Measurements from ENCODE around the gene KCNH2.

KCNH2 gene

GRCh38 chr7:151016942-151017341, 38.8 kb upstream of the KCNH2 start:
- DNase-seq (ENCODE audit: extremely low read depth, insufficient read length) = no peak
- Histone ChIP-seq H3K36me3 (ENCODE audit: control insufficient read depth, insufficient read depth, low read length) (no peaks in the 10 kb centered on the region), H3K27me3 (replicated peaks; ENCODE audit: control insufficient read depth, insufficient read depth, low read length) (peaks cover 2% of the 10 kb centered on the region; the same call in 1 of the 2 replicates), H3K4me3 (replicated peaks; ENCODE audit: low read depth, low read length) (no peak overlapping the region)
- TF ChIP-seq CTCF (IDR thresholded peaks at IDR 0.05; ENCODE audit: insufficient read depth, low read length, poor library complexity, severe bottlenecking) = no peak

- H3K36me3 ChIP-seq (ENCODE audit: control insufficient read depth, insufficient read depth, low read length) = no peaks in the 10 kb centered on the region
- no peak overlapping the region for H3K4me3 ChIP-seq (replicated peaks; ENCODE audit: low read depth, low read length)
- peaks cover 2% of the 10 kb centered on the region; the same call in 1 of the 2 replicates for H3K27me3 ChIP-seq (replicated peaks; ENCODE audit: control insufficient read depth, insufficient read depth, low read length)
- no peak for TF ChIP-seq CTCF (IDR thresholded peaks at IDR 0.05; ENCODE audit: insufficient read depth, low read length, poor library complexity, severe bottlenecking)
- no peak for DNase-seq (ENCODE audit: extremely low read depth, insufficient read length)
Observed at GRCh38 chr7:151016505-151016904, 38.4 kb upstream of the KCNH2 start.

- H3K36me3 ChIP-seq (ENCODE audit: control insufficient read depth, insufficient read depth, low read length) = no peaks in the 10 kb centered on the region
- no peak for DNase-seq (ENCODE audit: extremely low read depth, insufficient read length)
- TF ChIP-seq CTCF (IDR thresholded peaks at IDR 0.05; ENCODE audit: insufficient read depth, low read length, poor library complexity, severe bottlenecking) = no peak
- peaks cover 2% of the 10 kb centered on the region; the same call in 1 of the 2 replicates for H3K27me3 ChIP-seq (replicated peaks; ENCODE audit: control insufficient read depth, insufficient read depth, low read length)
- no peak overlapping the region for H3K4me3 ChIP-seq (replicated peaks; ENCODE audit: low read depth, low read length)
Observed at GRCh38 chr7:151015967-151016366, 37.8 kb upstream of the KCNH2 start.

GRCh38 chr7:151014950-151015349, 36.8 kb upstream of the KCNH2 start:
- H3K4me3 ChIP-seq (replicated peaks; ENCODE audit: low read depth, low read length) = no peak overlapping the region
- no peaks in the 10 kb centered on the region; the same call in 1 of the 2 replicates for H3K27me3 ChIP-seq (replicated peaks; ENCODE audit: control insufficient read depth, insufficient read depth, low read length)
- no peak for DNase-seq (ENCODE audit: extremely low read depth, insufficient read length)
- H3K36me3 ChIP-seq (ENCODE audit: control insufficient read depth, insufficient read depth, low read length) = no peaks in the 10 kb centered on the region
- TF ChIP-seq CTCF (IDR thresholded peaks at IDR 0.05; ENCODE audit: insufficient read depth, low read length, poor library complexity, severe bottlenecking) = no peak

- H3K36me3 ChIP-seq (ENCODE audit: control insufficient read depth, insufficient read depth, low read length) = no peaks in the 10 kb centered on the region
- no peaks in the 10 kb centered on the region; the same call in 1 of the 2 replicates for H3K27me3 ChIP-seq (replicated peaks; ENCODE audit: control insufficient read depth, insufficient read depth, low read length)
- H3K4me3 ChIP-seq (replicated peaks; ENCODE audit: low read depth, low read length) = peak overlapping the region; percentile 63
- peak; percentile 16 for TF ChIP-seq CTCF (IDR thresholded peaks at IDR 0.05; ENCODE audit: insufficient read depth, low read length, poor library complexity, severe bottlenecking)
- DNase-seq (ENCODE audit: extremely low read depth, insufficient read length) = peak; percentile 82
Observed at GRCh38 chr7:151013733-151014497, 35.8 kb upstream of the KCNH2 start.
